ENCODE data around the gene OR8B12. TPM values are rescaled to one million over a fixed set of nuclear protein-coding genes. Genes with fewer than 3 reads are reported as not detected.

The OR8B12 gene
- total RNA-seq, 1 experiment from 2014 or later, result not detected

- Histone ChIP-seq H4K20me1 (ENCODE audit: insufficient read depth) (no peaks in the 10 kb centered on the region), H3K9me3 (ENCODE audit: control insufficient read depth in 1 of 2, insufficient read depth in 1 of 2, low read depth in 1 of 2, low read length in 2 of 2) (no peaks in the 10 kb centered on the region), H3K27ac (ENCODE audit: low read depth, low read length) (no peak overlapping the region), H3K4me3 (replicated peaks in 1 of 2; ENCODE audit: low read depth in 1 of 2, low read length in 2 of 2) (no peak overlapping the region), H3K4me2 (ENCODE audit: low read length) (no peak overlapping the region), H3K36me3 (ENCODE audit: control insufficient read depth in 1 of 2, insufficient read depth in 2 of 2, low read length in 2 of 2) (no peaks in the 10 kb centered on the region), H2AFZ (ENCODE audit: low read depth, low read length, poor library complexity, severe bottlenecking) (no peak overlapping the region), H3K27me3 (ENCODE audit: insufficient read depth, low read length) (peaks cover 33% of the 10 kb centered on the region), H3K79me2 (ENCODE audit: insufficient read depth, low read length) (no peaks in the 10 kb centered on the region), H3K9me2 (ENCODE audit: insufficient read depth) (no peaks in the 10 kb centered on the region), H3K9ac (ENCODE audit: low read length) (no peak overlapping the region), H3K4me1 (ENCODE audit: control insufficient read depth in 1 of 2, insufficient read depth in 2 of 2, low read length in 2 of 2) (0 out of 4 replicates have a peak, but pooled peaks cover 0 to 4% of the 10 kb centered on the region in 2 experiments)
- TF ChIP-seq POLR2AphosphoS5 (IDR thresholded peaks at IDR 0.05; ENCODE audit: low read depth, low read length) (no peak), SP1 (IDR thresholded peaks at IDR 0.05; ENCODE audit: low read depth) (no peak), RAD21 (IDR thresholded peaks at IDR 0.05; ENCODE audit: low read depth) (peak; percentile 33; the same call in 1 of the 2 replicates), CTCF (IDR thresholded peaks at IDR 0.05 in 2 of 3, conservative IDR thresholded peaks at IDR 0.05 in 1 of 3; ENCODE audit: borderline replicate concordance in 1 of 3, insufficient read depth in 1 of 3, low read depth in 2 of 3, low read length in 2 of 3) (0 out of 6 replicates have a peak, but pooled peaks of 1 of the 3 experiments have one; percentile 9)
- ChIA-PET RAD21 (ENCODE audit: low non-redundant PET in 1 of 2, low total read pairs in 2 of 2, uncharacterized antibody in 2 of 2, unreplicated experiment in 2 of 2) (no interaction called here), POLR2A (interaction anchor here (0.6 kb wide), 1 partner anchor 1016 kb away, joined by 3 read pairs; no protein-coding TSS in a partner anchor), CTCF (interaction anchor here (0.6 kb wide), 1 partner anchor 15 kb away, joined by 3 read pairs; no protein-coding TSS in a partner anchor)
- no TSS peak for BruUV-seq (replicated peaks)
- DNase-seq (ENCODE audit: low read depth, low spot score) (peak; percentile 32), ATAC-seq (peak; percentile 86)
- intact Hi-C loops (cut with micrococcal nuclease), result no loop called here
These were observed 6.9 kb downstream of the OR8B12 start for GRCh38 chr11:124536520-124536919.

- Histone ChIP-seq H3K27me3 (ENCODE audit: insufficient read depth, low read length) (peaks cover 29% of the 10 kb centered on the region), H2AFZ (ENCODE audit: low read depth, low read length, poor library complexity, severe bottlenecking) (no peak overlapping the region), H3K27ac (ENCODE audit: low read depth, low read length) (no peak overlapping the region), H3K4me1 (ENCODE audit: control insufficient read depth in 1 of 2, insufficient read depth in 2 of 2, low read length in 2 of 2) (0 out of 4 replicates have a peak, but pooled peaks cover 0 to 4% of the 10 kb centered on the region in 2 experiments), H3K9me2 (ENCODE audit: insufficient read depth) (no peaks in the 10 kb centered on the region), H3K79me2 (ENCODE audit: insufficient read depth, low read length) (no peaks in the 10 kb centered on the region), H4K20me1 (ENCODE audit: insufficient read depth) (no peaks in the 10 kb centered on the region), H3K9ac (ENCODE audit: low read length) (no peak overlapping the region), H3K36me3 (ENCODE audit: control insufficient read depth in 1 of 2, insufficient read depth in 2 of 2, low read length in 2 of 2) (no peaks in the 10 kb centered on the region), H3K4me3 (replicated peaks in 1 of 2; ENCODE audit: low read depth in 1 of 2, low read length in 2 of 2) (no peak overlapping the region), H3K9me3 (ENCODE audit: control insufficient read depth in 1 of 2, insufficient read depth in 1 of 2, low read depth in 1 of 2, low read length in 2 of 2) (no peaks in the 10 kb centered on the region), H3K4me2 (ENCODE audit: low read length) (no peak overlapping the region)
- BruUV-seq (replicated peaks), result no TSS peak
- no peak for ATAC-seq
- ChIA-PET RAD21 (ENCODE audit: low non-redundant PET in 1 of 2, low total read pairs in 2 of 2, uncharacterized antibody in 2 of 2, unreplicated experiment in 2 of 2) (no interaction called here), POLR2A (no interaction called here), CTCF (interaction anchor here (1.1 kb wide), 1 partner anchor 19 kb away, joined by 3 read pairs; no protein-coding TSS in a partner anchor)
- TF ChIP-seq ATF3 (IDR thresholded peaks at IDR 0.05) (peak; percentile 59; the same call in 1 of the 2 replicates), CTCF (IDR thresholded peaks at IDR 0.05 in 2 of 3, conservative IDR thresholded peaks at IDR 0.05 in 1 of 3; ENCODE audit: borderline replicate concordance in 1 of 3, insufficient read depth in 1 of 3, low read depth in 2 of 3, low read length in 2 of 3) (no peak), CEBPB (IDR thresholded peaks at IDR 0.05; ENCODE audit: low read depth) (peak; percentile 52; the same call in 1 of the 2 replicates)
- DNase-seq (ENCODE audit: low read depth, low spot score), result no peak
- intact Hi-C loops (cut with micrococcal nuclease), result no loop called here
These were observed 7.8 kb downstream of the OR8B12 start for GRCh38 chr11:124535552-124536232.

All from HCT116 (cell line).